ENCODE measurements around the gene CXCL6.

CXCL6 gene

DNA sequence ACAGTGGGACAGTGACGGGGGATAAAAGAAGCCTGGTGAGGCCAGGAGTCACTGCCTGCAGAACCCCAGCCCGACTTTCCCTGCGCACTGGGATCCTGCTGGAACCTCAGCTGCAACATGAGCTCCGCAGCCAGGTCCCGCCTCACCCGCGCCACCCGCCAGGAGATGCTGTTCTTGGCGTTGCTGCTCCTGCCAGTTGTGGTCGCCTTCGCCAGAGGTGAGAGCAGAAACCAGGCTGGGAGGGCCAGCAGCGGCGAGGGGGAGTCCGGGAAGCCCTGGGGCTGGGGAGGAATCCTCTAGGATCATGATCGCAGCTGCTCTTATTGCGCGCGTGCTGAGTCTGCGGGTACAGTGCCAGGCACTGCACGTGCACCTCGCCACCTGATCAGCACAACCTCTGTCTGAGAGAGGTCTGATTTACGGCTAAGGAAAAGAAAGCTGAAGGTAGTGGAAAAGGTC is 16.8 kb downstream of the CXCL6 start, which contains the start of gene PF4V1:
TSS of gene PF4V1 (plus strand) at position 51 of the 459 bp plus-strand sequence. CDS start at position 118, 67 bp downstream.
- H3K4me3 Mint-ChIP-seq: no peak within 1 kb of the TSS
- H3K9me3 Mint-ChIP-seq: no peaks in the 10 kb centered on the region
- no peak within 1 kb of the TSS for H3K27ac Mint-ChIP-seq

DNA sequence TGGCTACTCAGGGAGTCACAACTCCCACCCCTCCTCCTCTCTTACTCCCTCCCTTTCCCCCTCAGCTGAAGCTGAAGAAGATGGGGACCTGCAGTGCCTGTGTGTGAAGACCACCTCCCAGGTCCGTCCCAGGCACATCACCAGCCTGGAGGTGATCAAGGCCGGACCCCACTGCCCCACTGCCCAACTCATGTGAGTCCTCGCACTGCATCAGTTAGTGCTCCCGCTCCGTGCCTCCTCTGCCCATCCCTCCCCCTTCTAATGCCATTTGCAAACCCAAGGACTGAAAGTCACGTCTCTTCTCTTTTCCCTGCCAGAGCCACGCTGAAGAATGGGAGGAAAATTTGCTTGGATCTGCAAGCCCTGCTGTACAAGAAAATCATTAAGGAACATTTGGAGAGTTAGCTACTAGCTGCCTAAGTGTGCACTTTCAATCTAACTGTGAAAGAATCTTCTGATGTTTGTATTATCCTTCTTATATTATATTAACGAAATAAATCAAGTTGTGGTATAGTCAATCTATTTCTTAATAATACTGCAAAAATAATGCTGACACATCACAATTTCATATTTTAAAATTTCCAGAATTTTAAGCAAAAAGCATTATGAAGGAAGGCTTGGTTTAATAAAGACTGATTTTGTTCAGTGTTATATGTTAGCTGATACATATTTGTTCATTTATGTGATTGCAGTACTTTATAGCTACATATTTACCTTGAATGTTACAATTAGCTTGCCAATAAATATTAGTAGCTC is 17.4 kb downstream of the CXCL6 start:
- Mint-ChIP-seq H3K9me3 (no peaks in the 10 kb centered on the region), H3K27ac (no peak overlapping the region), H3K4me1 (no peaks in the 10 kb centered on the region), H3K27me3 (no peaks in the 10 kb centered on the region), H3K4me3 (no peak overlapping the region), H3K36me3 (no peaks in the 10 kb centered on the region)

More for the DNA sequence above, 16.8 kb downstream of the CXCL6 start, which contains the start of gene PF4V1:
- Mint-ChIP-seq H3K4me1 (no peaks in the 10 kb centered on the region), H3K36me3 (no peaks in the 10 kb centered on the region), H3K27me3 (no peaks in the 10 kb centered on the region)

DNA sequence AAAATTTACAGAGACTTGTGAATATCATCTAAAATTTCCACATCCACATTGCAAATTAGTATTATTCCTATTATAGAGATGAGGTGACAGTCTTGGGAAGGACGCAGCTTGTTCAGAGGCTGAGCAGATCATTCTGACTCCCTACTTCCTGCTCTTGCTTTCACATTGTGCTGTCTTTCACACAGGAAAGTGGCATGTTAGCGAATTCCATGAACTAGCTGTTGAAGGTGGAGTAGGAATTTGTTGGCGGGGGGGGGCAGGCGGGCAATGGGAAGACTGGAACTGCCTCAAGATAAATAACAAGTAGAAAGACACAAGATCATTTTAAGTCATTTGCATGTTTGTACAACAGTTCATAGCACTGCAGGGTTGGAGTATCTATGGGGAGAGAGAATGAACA is 18.9 kb downstream of the CXCL6 start:
- Mint-ChIP-seq H3K36me3 (no peaks in the 10 kb centered on the region), H3K4me3 (no peak overlapping the region), H3K4me1 (no peaks in the 10 kb centered on the region), H3K9me3 (no peaks in the 10 kb centered on the region), H3K27me3 (no peaks in the 10 kb centered on the region), H3K27ac (no peak overlapping the region)

DNA sequence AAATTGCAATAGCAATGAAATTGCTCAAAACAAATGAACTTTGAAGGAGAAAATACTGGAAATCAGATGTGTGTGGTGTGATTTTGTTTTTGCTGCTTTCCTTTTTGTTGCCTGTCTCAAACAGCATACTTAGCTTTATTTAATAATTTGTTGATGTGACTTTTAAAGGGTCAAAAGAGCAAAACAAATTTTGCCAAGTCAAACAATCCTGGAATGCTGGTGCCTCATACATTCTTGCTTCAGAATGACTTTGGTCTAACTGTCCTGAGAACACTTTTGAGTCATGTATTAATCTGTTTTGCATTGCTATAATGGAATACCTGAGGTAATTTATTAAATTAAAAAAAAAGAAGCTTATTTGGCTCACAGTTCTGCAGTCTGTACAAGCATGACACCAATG is 20.0 kb downstream of the CXCL6 start:
- Mint-ChIP-seq H3K4me3 (no peak overlapping the region), H3K4me1 (no peaks in the 10 kb centered on the region), H3K27ac (no peak overlapping the region), H3K36me3 (no peaks in the 10 kb centered on the region), H3K9me3 (no peaks in the 10 kb centered on the region), H3K27me3 (no peaks in the 10 kb centered on the region)

DNA sequence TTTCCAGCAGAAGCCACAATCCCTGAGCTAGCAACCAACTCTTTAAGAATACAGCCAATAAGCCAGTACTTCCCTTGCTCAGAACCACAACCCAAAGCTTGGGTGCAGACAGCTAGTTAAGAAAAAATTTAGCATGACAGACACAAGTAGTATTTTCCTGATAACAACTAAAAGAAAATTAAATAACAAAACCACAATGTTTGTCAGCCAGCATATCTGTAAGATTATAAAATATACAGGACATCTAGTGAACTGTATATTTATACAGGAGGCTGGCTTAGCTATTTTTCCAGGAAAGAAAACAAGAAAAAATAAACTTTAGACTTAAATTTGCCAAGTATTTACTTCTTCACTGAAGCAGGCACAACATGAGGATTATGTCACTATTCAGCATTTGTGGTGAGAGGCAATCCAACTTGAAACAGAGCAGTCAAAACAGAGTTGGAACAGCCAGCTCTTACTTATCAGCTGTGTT is 23.2 kb downstream of the CXCL6 start:
- no peaks in the 10 kb centered on the region for H3K4me1 Mint-ChIP-seq
- H3K9me3 Mint-ChIP-seq: no peaks in the 10 kb centered on the region
- H3K36me3 Mint-ChIP-seq: no peaks in the 10 kb centered on the region
- no peak overlapping the region for H3K4me3 Mint-ChIP-seq
- H3K27me3 Mint-ChIP-seq: peaks cover 4% of the 10 kb centered on the region
- H3K27ac Mint-ChIP-seq: no peak overlapping the region

DNA sequence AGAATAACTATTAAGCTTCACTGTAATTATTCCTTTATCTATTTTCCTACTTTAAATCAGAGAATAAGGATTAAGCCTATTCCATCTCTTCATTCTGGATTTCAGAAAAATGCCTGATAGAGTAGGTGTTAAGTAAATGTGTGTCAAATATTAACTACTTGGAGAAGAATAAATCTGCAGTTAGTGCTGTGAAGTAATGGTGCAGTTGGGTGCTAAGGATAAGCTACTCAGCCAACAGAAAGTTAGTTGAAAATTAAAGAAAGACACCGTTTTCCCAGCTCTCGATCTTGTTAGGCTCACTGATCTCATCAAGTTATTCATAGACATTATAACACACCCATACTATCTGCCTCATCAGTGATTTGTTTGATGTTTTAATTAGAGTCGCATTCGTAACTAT is 23.7 kb downstream of the CXCL6 start:
- no peaks in the 10 kb centered on the region for H3K4me1 Mint-ChIP-seq
- H3K4me3 Mint-ChIP-seq: no peak overlapping the region
- peaks cover 4% of the 10 kb centered on the region for H3K27me3 Mint-ChIP-seq
- no peaks in the 10 kb centered on the region for H3K36me3 Mint-ChIP-seq
- H3K27ac Mint-ChIP-seq: no peak overlapping the region
- no peaks in the 10 kb centered on the region for H3K9me3 Mint-ChIP-seq

DNA sequence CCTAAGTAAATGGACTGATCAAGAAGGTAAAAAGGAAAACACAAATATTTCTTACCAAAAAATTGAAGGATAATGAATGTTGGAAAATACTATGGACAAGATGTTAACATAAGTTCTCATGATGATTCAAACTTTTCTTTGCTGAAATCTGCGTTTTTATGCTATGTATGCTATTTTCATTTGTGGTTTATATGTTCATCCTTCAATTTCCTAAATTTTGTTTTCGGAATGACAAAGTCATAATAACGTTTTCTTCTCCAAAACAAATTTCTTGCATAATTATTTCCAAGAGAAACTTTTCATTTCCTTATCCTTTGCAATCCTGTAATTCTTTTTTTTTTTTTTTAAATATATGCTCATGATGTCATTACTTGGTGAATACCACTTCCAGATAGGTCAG is 24.4 kb downstream of the CXCL6 start:
- Mint-ChIP-seq H3K36me3 (no peaks in the 10 kb centered on the region), H3K4me1 (no peaks in the 10 kb centered on the region), H3K9me3 (no peaks in the 10 kb centered on the region), H3K27me3 (peaks cover 6% of the 10 kb centered on the region), H3K27ac (no peak overlapping the region), H3K4me3 (no peak overlapping the region)

DNA sequence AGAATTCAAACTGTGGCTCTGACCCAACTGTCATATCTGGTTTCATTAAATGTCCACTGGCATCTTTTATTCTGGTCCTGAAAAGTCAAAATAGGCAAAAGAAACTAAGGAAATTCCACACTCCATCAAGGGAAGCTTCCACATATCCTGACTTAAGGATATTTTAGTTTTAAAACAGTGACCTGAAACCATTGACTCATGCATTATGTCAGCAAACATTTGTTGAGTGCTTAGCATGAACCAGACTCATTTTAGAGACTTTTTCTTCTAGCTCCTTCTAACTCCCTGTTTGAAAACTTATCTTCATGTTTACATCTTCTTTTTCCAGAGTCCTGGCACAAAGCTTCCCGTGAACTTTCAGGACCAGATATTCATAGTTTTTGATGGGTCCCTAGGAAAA is 25.8 kb downstream of the CXCL6 start:
- H3K4me3 Mint-ChIP-seq: no peak overlapping the region
- no peaks in the 10 kb centered on the region for H3K9me3 Mint-ChIP-seq
- H3K4me1 Mint-ChIP-seq: no peaks in the 10 kb centered on the region
- peaks cover 6% of the 10 kb centered on the region for H3K27me3 Mint-ChIP-seq
- H3K27ac Mint-ChIP-seq: no peak overlapping the region
- no peaks in the 10 kb centered on the region for H3K36me3 Mint-ChIP-seq

DNA sequence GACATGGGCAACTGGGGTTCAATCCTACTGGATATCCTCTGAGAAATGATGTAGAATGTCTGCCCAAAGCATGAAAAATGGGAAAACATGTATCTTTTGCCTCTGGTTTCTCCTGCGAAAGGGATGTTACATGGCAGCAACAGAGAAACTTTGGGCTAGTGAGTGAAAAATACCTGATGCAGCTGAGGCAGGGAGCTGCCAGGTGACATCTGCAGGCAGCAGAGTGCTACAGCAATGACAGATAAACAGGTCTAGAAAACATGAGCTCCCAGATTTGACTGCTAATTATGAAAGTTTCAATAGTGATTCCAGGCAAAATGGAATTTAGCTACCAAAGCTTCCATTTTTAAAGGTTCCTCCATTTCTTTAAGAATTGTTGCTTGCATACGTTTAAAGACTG is 27.9 kb downstream of the CXCL6 start:
- Mint-ChIP-seq H3K4me1 (no peaks in the 10 kb centered on the region), H3K27me3 (peaks cover 11% of the 10 kb centered on the region), H3K4me3 (no peak overlapping the region), H3K9me3 (no peaks in the 10 kb centered on the region), H3K27ac (no peak overlapping the region), H3K36me3 (no peaks in the 10 kb centered on the region)

DNA sequence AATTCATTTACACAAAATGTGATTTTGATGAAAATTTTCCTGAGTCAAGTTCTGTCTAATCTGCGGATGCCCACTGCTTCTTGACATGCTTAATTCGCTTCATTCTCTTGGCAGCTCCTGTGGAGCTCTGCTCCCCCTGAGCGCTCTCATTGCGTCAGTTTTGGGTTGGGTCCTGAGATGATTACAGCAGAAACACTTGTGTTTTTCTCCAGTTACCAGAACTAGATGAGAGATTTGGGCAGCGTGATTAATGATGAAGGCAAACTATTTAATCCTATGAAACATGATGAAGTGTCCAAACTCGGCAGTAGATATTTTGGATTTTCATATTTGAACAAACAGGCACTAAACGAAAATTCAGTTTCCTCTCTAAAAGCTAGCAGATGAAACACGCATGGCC is 28.5 kb downstream of the CXCL6 start:
- Mint-ChIP-seq H3K4me3 (no peak overlapping the region), H3K36me3 (no peaks in the 10 kb centered on the region), H3K4me1 (no peaks in the 10 kb centered on the region), H3K27ac (no peak overlapping the region), H3K27me3 (peaks cover 14% of the 10 kb centered on the region), H3K9me3 (no peaks in the 10 kb centered on the region)

DNA sequence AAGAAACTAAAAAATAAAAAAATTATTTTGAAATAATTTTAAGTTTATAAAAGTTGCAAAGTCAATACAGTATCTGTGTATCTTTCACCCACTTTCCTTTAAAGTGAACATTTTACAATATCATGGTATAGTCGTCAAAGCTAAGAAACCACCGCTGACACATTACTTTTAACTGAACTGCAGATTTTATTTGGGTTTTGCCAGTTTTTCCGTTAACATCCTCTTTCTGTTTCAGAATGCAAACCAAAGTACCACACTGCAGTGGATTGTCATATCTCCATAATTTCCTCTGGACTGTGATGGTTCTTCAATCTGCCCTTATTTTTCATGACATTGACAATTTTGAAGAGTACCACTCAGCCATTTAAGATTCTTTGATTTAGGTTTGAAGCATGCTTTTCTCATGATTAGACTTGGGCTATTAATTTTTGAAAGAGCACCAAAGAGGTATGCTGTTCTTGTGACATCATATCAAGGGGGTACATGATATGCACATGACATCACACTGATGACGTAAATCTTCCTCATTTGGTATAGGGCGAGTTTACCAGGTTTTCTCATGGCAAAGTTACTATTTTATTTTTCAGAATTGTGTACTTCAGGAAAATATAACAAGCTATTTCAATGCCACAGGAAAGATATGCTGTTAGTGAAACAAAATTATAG is 29.1 kb downstream of the CXCL6 start:
- Mint-ChIP-seq H3K9me3 (no peaks in the 10 kb centered on the region), H3K27me3 (peaks cover 14% of the 10 kb centered on the region), H3K27ac (no peak overlapping the region), H3K4me3 (no peak overlapping the region), H3K36me3 (no peaks in the 10 kb centered on the region), H3K4me1 (no peaks in the 10 kb centered on the region)

DNA sequence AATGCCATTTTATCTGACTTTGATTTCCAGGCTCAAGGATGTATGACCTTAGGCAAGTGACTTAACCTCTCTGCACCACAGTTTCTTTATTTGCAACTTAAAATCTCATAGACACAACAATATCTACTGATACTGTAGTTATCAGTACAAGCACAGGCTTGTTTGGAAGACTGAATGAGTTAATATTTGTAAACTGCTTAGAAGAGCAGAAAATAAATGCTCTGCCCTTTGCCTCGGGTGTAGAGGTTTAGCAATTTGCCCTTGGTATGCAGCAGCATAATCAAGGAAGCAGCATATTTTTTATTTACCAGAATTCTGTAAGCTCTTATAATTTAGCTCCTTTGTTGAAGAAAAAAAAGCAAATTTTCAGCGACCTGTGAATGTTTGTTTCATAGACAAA is 29.8 kb downstream of the CXCL6 start:
- Mint-ChIP-seq H3K27ac (no peak overlapping the region), H3K27me3 (peaks cover 16% of the 10 kb centered on the region), H3K36me3 (no peaks in the 10 kb centered on the region), H3K9me3 (no peaks in the 10 kb centered on the region), H3K4me3 (no peak overlapping the region), H3K4me1 (no peaks in the 10 kb centered on the region)

DNA sequence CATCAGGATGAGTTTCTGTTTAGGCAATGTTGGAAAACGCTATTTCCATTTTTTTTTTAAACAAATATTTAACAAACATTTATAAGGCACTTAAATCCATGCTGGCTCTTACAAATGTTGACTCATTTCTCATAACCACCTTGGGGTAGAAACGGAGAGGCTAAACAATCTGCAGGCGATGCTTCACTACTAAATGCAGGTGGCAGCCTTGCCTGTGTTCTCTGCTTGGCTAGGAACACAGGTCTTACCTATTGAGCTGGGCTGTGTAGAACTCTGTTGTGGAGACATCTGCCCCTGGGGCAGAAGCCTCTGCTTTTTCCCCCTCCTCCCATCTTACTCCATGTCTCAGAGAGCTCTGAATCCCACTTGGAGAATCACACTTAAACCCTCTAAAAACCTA is 31.3 kb downstream of the CXCL6 start:
- H3K4me3 Mint-ChIP-seq: no peak overlapping the region
- H3K27me3 Mint-ChIP-seq: peaks cover 13% of the 10 kb centered on the region
- H3K27ac Mint-ChIP-seq: no peak overlapping the region
- H3K4me1 Mint-ChIP-seq: no peaks in the 10 kb centered on the region
- no peaks in the 10 kb centered on the region for H3K36me3 Mint-ChIP-seq
- H3K9me3 Mint-ChIP-seq: no peaks in the 10 kb centered on the region

DNA sequence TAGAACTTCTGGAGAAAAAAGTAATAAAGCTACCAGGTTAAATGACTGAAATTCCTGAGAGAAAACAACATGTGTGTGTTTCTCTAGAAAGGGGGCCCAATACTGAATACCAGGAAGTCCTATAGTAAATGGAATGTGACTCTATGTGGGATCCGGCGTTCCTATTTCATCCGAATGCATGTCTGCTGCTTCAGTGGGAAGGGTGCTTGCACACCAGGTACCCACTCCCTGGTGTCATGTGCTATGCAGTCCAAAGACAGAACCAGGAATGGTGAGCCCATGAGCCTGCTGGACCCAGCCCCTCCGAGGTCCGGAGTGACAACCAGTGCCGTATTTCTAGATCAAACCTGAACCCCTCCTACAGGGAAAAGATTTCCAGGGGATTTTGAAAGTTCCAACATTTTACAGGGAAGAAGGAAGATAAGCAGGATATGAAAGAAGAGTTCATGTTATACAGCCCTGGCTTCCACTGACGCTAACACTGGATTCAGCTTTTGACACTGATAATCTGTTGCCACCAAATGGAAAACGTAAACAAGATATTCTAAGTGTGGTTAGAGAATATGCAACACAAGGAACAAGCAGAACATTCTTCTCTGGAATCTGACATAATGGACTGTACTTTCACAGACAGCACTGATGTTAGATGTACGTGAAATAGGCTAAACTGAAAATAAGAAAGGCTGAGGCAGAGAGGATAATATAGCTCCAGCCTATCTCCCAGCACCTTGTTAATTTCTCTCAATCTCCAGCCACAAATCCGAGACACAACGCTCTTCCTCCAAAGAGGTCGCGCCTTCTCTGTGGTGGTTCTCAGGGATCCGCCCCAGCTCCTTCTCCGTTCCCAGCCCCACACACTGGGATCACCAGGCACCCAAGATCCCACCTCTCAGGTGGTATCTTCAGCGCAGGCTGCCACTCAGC is 32.0 kb downstream of the CXCL6 start:
- H3K27ac Mint-ChIP-seq: no peak overlapping the region
- H3K4me3 Mint-ChIP-seq: no peak overlapping the region
- peaks cover 12% of the 10 kb centered on the region for H3K27me3 Mint-ChIP-seq
- H3K4me1 Mint-ChIP-seq: no peaks in the 10 kb centered on the region
- H3K9me3 Mint-ChIP-seq: no peaks in the 10 kb centered on the region
- H3K36me3 Mint-ChIP-seq: no peaks in the 10 kb centered on the region

DNA sequence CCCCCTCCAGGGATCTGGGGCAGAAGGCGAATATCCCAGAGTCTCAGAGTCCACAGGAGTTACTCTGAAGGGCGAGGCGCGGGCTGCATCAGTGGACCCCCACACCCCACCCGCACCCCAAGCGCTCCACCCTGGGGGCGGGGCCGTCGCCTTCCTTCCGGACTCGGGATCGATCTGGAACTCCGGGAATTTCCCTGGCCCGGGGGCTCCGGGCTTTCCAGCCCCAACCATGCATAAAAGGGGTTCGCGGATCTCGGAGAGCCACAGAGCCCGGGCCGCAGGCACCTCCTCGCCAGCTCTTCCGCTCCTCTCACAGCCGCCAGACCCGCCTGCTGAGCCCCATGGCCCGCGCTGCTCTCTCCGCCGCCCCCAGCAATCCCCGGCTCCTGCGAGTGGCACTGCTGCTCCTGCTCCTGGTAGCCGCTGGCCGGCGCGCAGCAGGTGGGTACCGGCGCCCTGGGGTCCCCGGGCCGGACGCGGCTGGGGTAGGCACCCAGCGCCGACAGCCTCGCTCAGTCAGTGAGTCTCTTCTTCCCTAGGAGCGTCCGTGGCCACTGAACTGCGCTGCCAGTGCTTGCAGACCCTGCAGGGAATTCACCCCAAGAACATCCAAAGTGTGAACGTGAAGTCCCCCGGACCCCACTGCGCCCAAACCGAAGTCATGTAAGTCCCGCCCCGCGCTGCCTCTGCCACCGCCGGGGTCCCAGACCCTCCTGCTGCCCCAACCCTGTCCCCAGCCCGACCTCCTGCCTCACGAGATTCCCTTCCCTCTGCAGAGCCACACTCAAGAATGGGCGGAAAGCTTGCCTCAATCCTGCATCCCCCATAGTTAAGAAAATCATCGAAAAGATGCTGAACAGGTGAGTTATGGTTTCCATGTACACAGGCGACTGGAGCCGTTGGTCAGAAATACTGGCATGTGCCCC is 32.9 kb downstream of the CXCL6 start, which contains the start of gene CXCL1:
TSS of gene CXCL1 (plus strand) at position 264 of the 926 bp plus-strand sequence. CDS start at position 342, 78 bp downstream.
- Mint-ChIP-seq H3K27me3 (peaks cover 12% of the 10 kb centered on the region), H3K4me3 (no peak within 1 kb of the TSS), H3K9me3 (no peaks in the 10 kb centered on the region), H3K4me1 (no peaks in the 10 kb centered on the region), H3K27ac (no peak within 1 kb of the TSS), H3K36me3 (no peaks in the 10 kb centered on the region)
